K562 treated with DMSO at 1 percent for 12 hours (cell line): ENCODE measurements around the gene ATE1. TPM values are rescaled to one million over a fixed set of nuclear protein-coding genes. Genes with fewer than 3 reads are reported as not detected.

Experiments used
- total RNA-seq: library from RNA; unstranded; fragments of 300-600 nt; gene quantifications from 2 replicates; pipeline ENCODE4 v1.2.3, GENCODE V29; 2022; ENCODE audit not compliant: insufficient read depth

Gene ATE1
- 1.9 and 7.5 TPM in 2 replicates for total RNA-seq

DNA sequence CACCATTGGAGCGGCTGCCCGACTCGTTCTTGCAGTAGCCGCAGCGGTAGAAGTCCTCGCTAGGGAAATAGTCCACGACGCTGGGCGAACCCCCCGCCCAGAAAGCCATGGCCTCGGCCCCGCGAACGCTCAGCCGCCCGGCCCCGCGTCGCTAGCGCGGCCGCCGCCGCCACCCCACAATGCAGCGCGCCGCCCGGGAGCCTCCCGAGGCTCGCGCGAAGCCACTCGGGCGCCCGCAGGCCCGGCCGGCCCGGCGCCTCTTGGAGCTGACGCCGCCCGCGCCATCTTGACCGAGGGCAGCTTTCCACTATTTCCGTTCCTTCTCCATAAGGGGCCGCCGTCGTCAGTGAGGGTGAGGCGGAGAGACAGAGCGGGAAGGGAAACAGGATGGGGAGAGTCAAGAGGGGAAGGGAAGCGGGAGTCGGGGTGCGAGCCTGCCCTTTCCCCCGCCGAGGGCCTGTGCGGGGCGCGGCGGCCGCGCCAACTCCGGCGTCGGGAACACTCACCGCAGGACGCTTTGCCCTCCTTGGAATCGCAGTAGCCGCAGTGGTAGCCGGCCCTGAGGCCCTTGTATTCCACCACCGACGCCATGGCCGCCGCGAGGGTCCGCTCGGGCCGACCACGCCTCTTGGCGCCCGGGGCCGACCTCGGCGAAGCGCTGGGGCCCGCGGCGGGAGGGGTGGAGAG lies at the start of gene ATE1:
TSS of gene ATE1 (minus strand) at position 191 of the 687 bp plus-strand sequence. CDS start at position 109, 82 bp downstream.

DNA sequence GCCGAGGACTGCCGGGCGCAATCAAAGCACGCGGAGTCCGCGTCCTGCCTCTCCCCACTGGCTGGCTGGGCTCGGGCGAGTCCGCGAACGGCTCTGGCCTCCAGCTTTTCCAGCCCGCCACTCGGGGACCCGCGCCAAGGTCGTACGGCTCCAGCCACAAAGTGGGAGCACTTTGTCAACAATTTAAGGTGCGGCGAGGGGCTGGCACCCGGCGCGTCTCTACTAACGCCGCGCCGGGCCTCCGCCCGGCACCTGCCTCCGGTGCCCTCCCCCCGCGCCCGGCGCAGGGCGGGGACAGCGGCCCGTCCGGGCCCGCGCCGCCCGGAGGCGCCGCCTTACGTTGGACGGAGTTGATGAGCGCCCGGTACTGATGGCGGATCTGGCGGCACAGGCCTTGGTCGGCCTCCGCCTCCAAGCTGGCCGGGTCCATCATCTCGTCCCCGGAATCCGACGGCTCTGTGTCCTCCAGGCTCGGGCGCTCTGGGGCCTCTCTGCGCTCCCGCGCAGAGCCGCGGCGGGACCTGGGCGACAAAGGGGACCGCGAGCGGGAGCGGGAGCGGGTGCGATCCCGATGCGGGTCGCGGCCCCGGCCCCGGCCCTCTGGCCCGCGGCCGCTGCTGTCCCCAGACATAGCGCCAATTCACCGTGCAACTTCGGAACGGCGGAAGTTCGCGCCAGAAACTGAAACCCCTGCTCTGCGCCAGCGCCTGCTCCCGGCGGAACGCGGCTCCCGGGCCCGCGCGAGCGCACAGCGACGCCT lies 46.9 kb upstream of the ATE1 start, which contains the start of gene NSMCE4A:
TSS of gene NSMCE4A (minus strand) at position 683 of the 760 bp plus-strand sequence. CDS start at position 631, 52 bp downstream.

Other genes with a start within 250 kb of the ATE1 start
- 24.2 and 35.2 TPM in 2 replicates for gene NSMCE4A, start 47.2 kb upstream of the ATE1 start, total RNA-seq
- 0.07 TPM in 1 of 2 replicates, not detected in the other for gene TACC2, start 61.1 kb upstream of the ATE1 start, total RNA-seq